HepG2 (cell line): ENCODE data around the gene SLFN12L. TPM values are rescaled to one million over a fixed set of nuclear protein-coding genes. Genes with fewer than 3 reads are reported as not detected.

ENCODE experiments used
- ATAC-seq: fragments of 200-7000 bp; cut with Tn5 transposase; 3 replicates; pipeline ENCODE4 v1.9.1; 2020; ENCODE audit warnings: mild to moderate bottlenecking, moderate library complexity
- BruUV-seq: library from RNA; stranded (reverse); fragments of 400-500 nt; replicated peaks from 2 replicates; lab custom pipeline; 2021; lab: Mats Ljungman, UMichigan
- CTCF ChIA-PET: fragments of 300-600 bp; formaldehyde crosslinking; extraction: SDS; loops from one replicate; lab custom pipeline; 2021; ENCODE audit warnings: low total read pairs, inconsistent platforms, low intra/inter-chr PET ratio; lab: Yijun Ruan, JAX
- POLR2A ChIA-PET: fragments of 350-600 bp; sonication (Branson Sonifier 250); formaldehyde crosslinking; loops from one replicate; lab custom pipeline; 2020; ENCODE audit warnings: antibody characterized with exemption, inconsistent platforms; lab: Yijun Ruan, JAX
- DNase-seq: peaks from one replicate; pipeline ENCODE4 v3.0.0-alpha.2; 2015; ENCODE audit warnings: low spot score
- FAIRE-seq: peaks from 3 replicates; lab custom pipeline; 2011; peaks lifted over from hg19 to GRCh38; lab: Jason Lieb, UNC
- H2AFZ ChIP-seq: one replicate; pipeline ENCODE4 v1.6.1; 2011; ENCODE audit warnings: low read length, inconsistent platforms
- H3K27ac ChIP-seq: fragments of 300-600 bp; 3 replicates; pipeline ENCODE4 v1.8.0; 2011; ENCODE audit warnings: mixed run types, mild to moderate bottlenecking, mixed read lengths, low read length, inconsistent platforms; ENCODE audit not compliant: insufficient read depth; ENCODE audit errors: extremely low read length
- H3K27me3 ChIP-seq, 2 experiments: fragments of 200-600 bp in 1 of 2; 2 replicates in 1 of 2; 3 replicates in 1 of 2; pipeline versions ENCODE4 v1.6.0 to v1.8.0; 2011; ENCODE audit warnings: low read length in 2 of 2, mild to moderate bottlenecking in 2 of 2, moderate library complexity in 2 of 2, inconsistent platforms in 1 of 2; ENCODE audit not compliant: insufficient read depth in 2 of 2, control insufficient read depth in 1 of 2
- H3K36me3 ChIP-seq, 2 experiments: fragments of 200-600 bp in 1 of 2; replicated peaks in 1 of 2; 2 replicates in 1 of 2; 3 replicates in 1 of 2; pipeline versions ENCODE4 v1.5.1 to v1.8.0; 2011; ENCODE audit warnings: low read length in 2 of 2, inconsistent platforms in 1 of 2; ENCODE audit not compliant: insufficient read depth in 2 of 2, control insufficient read depth in 1 of 2
- H3K4me1 ChIP-seq: 2 replicates; pipeline ENCODE4 v1.5.1; 2012; ENCODE audit warnings: low read length, inconsistent platforms; ENCODE audit not compliant: insufficient read depth
- H3K4me2 ChIP-seq: 2 replicates; pipeline ENCODE4 v1.6.0; 2011; ENCODE audit warnings: low read depth, low read length, inconsistent platforms
- H3K4me3 ChIP-seq, 3 experiments: fragments of 200-600 bp in 1 of 3; sonication (generic), shearing (Covaris generic) in 1 of 3; replicated peaks in 1 of 3; 2 replicates each; pipeline ENCODE4 v1.5.1; 2011 to 2016; ENCODE audit warnings: low read length in 3 of 3, inconsistent platforms in 2 of 3, low read depth in 2 of 3, mild to moderate bottlenecking in 2 of 3, control low read depth in 1 of 3, mixed read lengths in 1 of 3; ENCODE audit not compliant: insufficient read depth in 1 of 3
- H3K79me2 ChIP-seq: one replicate; pipeline ENCODE4 v1.6.1; 2011; ENCODE audit warnings: low read length, inconsistent platforms; ENCODE audit not compliant: insufficient read depth
- H3K9ac ChIP-seq: 2 replicates; pipeline ENCODE4 v1.6.0; 2011; ENCODE audit warnings: mild to moderate bottlenecking, low read depth, low read length, inconsistent platforms; ENCODE audit not compliant: insufficient read depth
- H3K9me3 ChIP-seq: 2 replicates; pipeline ENCODE4 v1.5.1; 2012; ENCODE audit warnings: mild to moderate bottlenecking, low read length
- H4K20me1 ChIP-seq: 2 replicates; pipeline ENCODE4 v1.6.0; 2011; ENCODE audit warnings: inconsistent platforms, mild to moderate bottlenecking, low read length, moderate library complexity; ENCODE audit not compliant: insufficient read depth
- CC2D1A ChIP-seq: sonication (generic); formaldehyde crosslinking; IDR thresholded peaks from 2 replicates; pipeline ENCODE4 v1.8.1; 2023; ENCODE audit warnings: mild to moderate bottlenecking, missing genetic modification reagents
- CEBPG ChIP-seq: IDR thresholded peaks from 2 replicates; pipeline ENCODE4 v1.6.1; 2016
- MTA1 ChIP-seq: sonication (generic); formaldehyde crosslinking; IDR thresholded peaks from 2 replicates; pipeline ENCODE4 v1.4.0; 2020; ENCODE audit warnings: missing genetic modification reagents, mild to moderate bottlenecking, borderline replicate concordance
- NCOA5 ChIP-seq: sonication (generic); formaldehyde crosslinking; IDR thresholded peaks from 2 replicates; pipeline ENCODE4 v1.4.0; 2020; ENCODE audit warnings: missing genetic modification reagents
- NFE2L1 ChIP-seq: sonication (generic); formaldehyde crosslinking; IDR thresholded peaks from 2 replicates; pipeline ENCODE4 v1.4.0; 2020; ENCODE audit warnings: missing genetic modification reagents, mild to moderate bottlenecking, borderline replicate concordance
- SETDB1 ChIP-seq: sonication (generic); formaldehyde crosslinking; IDR thresholded peaks from 2 replicates; pipeline ENCODE4 v1.5.1; 2020; ENCODE audit warnings: missing genetic modification reagents, mild to moderate bottlenecking, borderline replicate concordance
- ZNF572 ChIP-seq: sonication (generic); formaldehyde crosslinking; IDR thresholded peaks from 2 replicates; pipeline ENCODE4 v1.5.1; 2020; ENCODE audit warnings: mild to moderate bottlenecking, missing genetic modification reagents
- ZNF616 ChIP-seq: sonication (generic); formaldehyde crosslinking; IDR thresholded peaks from 2 replicates; pipeline ENCODE4 v1.5.0; 2020; ENCODE audit warnings: low read depth, mild to moderate bottlenecking, missing genetic modification reagents
- ZNF761 ChIP-seq: sonication (generic); formaldehyde crosslinking; conservative IDR thresholded peaks from 2 replicates; pipeline ENCODE4 v1.4.0; 2020; ENCODE audit warnings: mild to moderate bottlenecking, missing genetic modification reagents
- WGBS: methylation state at CpG from one replicate; pipeline ENCODE4 v1.1.6; 2017; ENCODE audit warnings: low lambda C conversion rate; 5-methylcytosine and 5-hydroxymethylcytosine counted together
- in situ Hi-C: cut with HindIII; loops from 2 replicates; pipeline ENCODE4 v1.10.0; 2017; ENCODE audit warnings: low pct_unique_long_range_greater_than_20kb; ENCODE audit not compliant: extremely low pct_ligation_motif_present
- intact Hi-C: fragments of 100-400 bp; cut with micrococcal nuclease; formaldehyde crosslinking; loops from one replicate; pipeline ENCODE4 v1.10.0; 2022; ENCODE audit not compliant: unreplicated experiment
- polyA plus RNA-seq, 8 experiments: library from polyadenylated mRNA; depleted of rRNA in 3 of 8; stranded (reverse) in 7 of 8; unstranded in 1 of 8; fragments of >200 nt; fragmentation: Illumina TruSeq in 4 of 8; extraction: Trizol in 4 of 8; gene quantifications; 2 replicates each; pipeline versions ENCODE4 v1.2.1 to v1.2.3, GENCODE V29; 2011 to 2016; ENCODE audit warnings: low read depth in 4 of 8, missing spikeins in 1 of 8, mixed read lengths in 1 of 8; ENCODE audit not compliant: insufficient read depth in 1 of 8
- total RNA-seq, 5 experiments: library from RNA; depleted of rRNA; stranded (reverse); fragments of >200 nt; fragmentation: Illumina TruSeq; extraction: Trizol; gene quantifications; 2 replicates each; pipeline ENCODE4 v1.2.3, GENCODE V29; 2016; ENCODE audit warnings: low read depth in 1 of 5
- TF ChIP-seq, protein P1 (sequence below): sonication (generic); formaldehyde crosslinking; IDR thresholded peaks from 2 replicates; pipeline ENCODE4 v1.5.0; 2020; ENCODE audit warnings: mild to moderate bottlenecking, missing genetic modification reagents
- TF ChIP-seq, protein P2 (sequence below): sonication (generic); formaldehyde crosslinking; IDR thresholded peaks from 2 replicates; pipeline ENCODE4 v1.4.0; 2020; ENCODE audit warnings: missing genetic modification reagents
- TF ChIP-seq, protein P3 (sequence below): sonication (generic); formaldehyde crosslinking; IDR thresholded peaks from 2 replicates; pipeline ENCODE4 v1.4.0; 2020; ENCODE audit warnings: mild to moderate bottlenecking, missing genetic modification reagents

Gene SLFN12L
- total and polyA plus RNA-seq, 2 of the 13 experiments (the other 11 are each of a cell fraction or from before 2014, with no cell fraction given), result not detected

DNA sequence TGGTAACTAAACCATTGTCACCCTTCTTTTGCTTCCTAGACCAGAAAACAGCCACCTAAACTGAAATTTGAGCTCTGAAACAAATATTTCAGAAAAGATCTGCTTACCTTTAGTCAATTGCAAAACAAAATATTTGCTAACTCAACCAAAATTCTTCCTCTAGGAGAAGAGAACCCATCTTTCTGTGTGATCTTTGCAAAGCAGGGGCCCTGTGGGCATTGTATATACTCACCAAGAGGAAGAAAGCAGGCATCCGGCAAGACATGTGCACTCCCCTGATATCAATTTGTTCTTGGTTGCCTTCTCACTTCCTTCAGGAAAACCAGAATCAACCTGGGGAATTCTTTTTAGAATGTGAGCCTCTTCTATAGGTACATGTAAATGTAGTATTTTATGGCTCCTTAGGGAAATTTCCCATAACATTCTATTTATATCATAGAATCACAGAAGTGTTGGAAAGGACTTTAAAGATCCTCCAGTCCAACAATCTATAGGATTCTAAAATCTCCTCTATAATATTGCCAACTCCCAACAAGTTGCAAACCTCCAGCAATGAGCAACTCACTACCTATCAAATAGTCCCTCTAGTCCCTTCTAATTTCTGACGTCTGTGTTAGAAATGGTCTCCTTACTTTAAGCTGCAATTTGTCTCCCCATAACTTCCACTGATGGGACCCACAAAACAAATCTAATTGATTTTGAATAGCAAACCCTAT is 22.2 kb upstream of the SLFN12L start:
- POLR2A ChIA-PET, result no interaction called here
- intact Hi-C loops, result loop anchor here (5.0 kb wide), 2 partner anchors 188 to 592 kb away; no protein-coding TSS in a partner anchor
- ATAC-seq (no peak), DNase-seq (no peak), FAIRE-seq (no peak)
- no peak overlapping the region for H3K4me2 ChIP-seq
- 35% methylated on average over 2 of the region's 2 CpGs for WGBS
- H3K9me3 ChIP-seq, result no peaks in the 10 kb centered on the region
- H4K20me1 ChIP-seq, result no peaks in the 10 kb centered on the region
- H3K9ac ChIP-seq, result no peak overlapping the region
- peaks cover 4 to 7% of the 10 kb centered on the region in 2 experiments; a peak in 2 of 5 replicates for H3K27me3 ChIP-seq
- H3K27ac ChIP-seq, result no peak overlapping the region
- CTCF ChIA-PET, result no interaction called here
- in situ Hi-C loops, result loop anchor here (10.0 kb wide), 1 partner anchor 185 kb away; no protein-coding TSS in a partner anchor
- H3K79me2 ChIP-seq, result no peaks in the 10 kb centered on the region
- no peak overlapping the region for H3K4me3 ChIP-seq
- H3K36me3 ChIP-seq, result no peaks in the 10 kb centered on the region
- no peak overlapping the region for H2AFZ ChIP-seq
- BruUV-seq, result no TSS peak
- peaks cover 9% of the 10 kb centered on the region; the same call in 1 of the 2 replicates for H3K4me1 ChIP-seq
- TF ChIP-seq MTA1 (CRISPR knock-in tag) (no peak), ZNF761 (CRISPR knock-in tag) (no peak), CEBPG (CRISPR knock-in tag) (no peak), ZNF616 (no peak), NFE2L1 (CRISPR knock-in tag) (no peak), ZNF572 (no peak), NCOA5 (CRISPR knock-in tag) (no peak), SETDB1 (no peak), CC2D1A (CRISPR knock-in tag) (no peak)
- TF ChIP-seq, protein P1, sequence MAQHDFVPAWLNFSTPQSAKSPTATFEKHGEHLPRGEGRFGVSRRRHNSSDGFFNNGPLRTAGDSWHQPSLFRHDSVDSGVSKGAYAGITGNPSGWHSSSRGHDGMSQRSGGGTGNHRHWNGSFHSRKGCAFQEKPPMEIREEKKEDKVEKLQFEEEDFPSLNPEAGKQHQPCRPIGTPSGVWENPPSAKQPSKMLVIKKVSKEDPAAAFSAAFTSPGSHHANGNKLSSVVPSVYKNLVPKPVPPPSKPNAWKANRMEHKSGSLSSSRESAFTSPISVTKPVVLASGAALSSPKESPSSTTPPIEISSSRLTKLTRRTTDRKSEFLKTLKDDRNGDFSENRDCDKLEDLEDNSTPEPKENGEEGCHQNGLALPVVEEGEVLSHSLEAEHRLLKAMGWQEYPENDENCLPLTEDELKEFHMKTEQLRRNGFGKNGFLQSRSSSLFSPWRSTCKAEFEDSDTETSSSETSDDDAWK (CRISPR knock-in tag), result no peak
- TF ChIP-seq, protein P2, sequence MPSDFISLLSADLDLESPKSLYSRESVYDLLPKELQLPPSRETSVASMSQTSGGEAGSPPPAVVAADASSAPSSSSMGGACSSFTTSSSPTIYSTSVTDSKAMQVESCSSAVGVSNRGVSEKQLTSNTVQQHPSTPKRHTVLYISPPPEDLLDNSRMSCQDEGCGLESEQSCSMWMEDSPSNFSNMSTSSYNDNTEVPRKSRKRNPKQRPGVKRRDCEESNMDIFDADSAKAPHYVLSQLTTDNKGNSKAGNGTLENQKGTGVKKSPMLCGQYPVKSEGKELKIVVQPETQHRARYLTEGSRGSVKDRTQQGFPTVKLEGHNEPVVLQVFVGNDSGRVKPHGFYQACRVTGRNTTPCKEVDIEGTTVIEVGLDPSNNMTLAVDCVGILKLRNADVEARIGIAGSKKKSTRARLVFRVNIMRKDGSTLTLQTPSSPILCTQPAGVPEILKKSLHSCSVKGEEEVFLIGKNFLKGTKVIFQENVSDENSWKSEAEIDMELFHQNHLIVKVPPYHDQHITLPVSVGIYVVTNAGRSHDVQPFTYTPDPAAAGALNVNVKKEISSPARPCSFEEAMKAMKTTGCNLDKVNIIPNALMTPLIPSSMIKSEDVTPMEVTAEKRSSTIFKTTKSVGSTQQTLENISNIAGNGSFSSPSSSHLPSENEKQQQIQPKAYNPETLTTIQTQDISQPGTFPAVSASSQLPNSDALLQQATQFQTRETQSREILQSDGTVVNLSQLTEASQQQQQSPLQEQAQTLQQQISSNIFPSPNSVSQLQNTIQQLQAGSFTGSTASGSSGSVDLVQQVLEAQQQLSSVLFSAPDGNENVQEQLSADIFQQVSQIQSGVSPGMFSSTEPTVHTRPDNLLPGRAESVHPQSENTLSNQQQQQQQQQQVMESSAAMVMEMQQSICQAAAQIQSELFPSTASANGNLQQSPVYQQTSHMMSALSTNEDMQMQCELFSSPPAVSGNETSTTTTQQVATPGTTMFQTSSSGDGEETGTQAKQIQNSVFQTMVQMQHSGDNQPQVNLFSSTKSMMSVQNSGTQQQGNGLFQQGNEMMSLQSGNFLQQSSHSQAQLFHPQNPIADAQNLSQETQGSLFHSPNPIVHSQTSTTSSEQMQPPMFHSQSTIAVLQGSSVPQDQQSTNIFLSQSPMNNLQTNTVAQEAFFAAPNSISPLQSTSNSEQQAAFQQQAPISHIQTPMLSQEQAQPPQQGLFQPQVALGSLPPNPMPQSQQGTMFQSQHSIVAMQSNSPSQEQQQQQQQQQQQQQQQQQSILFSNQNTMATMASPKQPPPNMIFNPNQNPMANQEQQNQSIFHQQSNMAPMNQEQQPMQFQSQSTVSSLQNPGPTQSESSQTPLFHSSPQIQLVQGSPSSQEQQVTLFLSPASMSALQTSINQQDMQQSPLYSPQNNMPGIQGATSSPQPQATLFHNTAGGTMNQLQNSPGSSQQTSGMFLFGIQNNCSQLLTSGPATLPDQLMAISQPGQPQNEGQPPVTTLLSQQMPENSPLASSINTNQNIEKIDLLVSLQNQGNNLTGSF (CRISPR knock-in tag), result no peak
- TF ChIP-seq, protein P3, sequence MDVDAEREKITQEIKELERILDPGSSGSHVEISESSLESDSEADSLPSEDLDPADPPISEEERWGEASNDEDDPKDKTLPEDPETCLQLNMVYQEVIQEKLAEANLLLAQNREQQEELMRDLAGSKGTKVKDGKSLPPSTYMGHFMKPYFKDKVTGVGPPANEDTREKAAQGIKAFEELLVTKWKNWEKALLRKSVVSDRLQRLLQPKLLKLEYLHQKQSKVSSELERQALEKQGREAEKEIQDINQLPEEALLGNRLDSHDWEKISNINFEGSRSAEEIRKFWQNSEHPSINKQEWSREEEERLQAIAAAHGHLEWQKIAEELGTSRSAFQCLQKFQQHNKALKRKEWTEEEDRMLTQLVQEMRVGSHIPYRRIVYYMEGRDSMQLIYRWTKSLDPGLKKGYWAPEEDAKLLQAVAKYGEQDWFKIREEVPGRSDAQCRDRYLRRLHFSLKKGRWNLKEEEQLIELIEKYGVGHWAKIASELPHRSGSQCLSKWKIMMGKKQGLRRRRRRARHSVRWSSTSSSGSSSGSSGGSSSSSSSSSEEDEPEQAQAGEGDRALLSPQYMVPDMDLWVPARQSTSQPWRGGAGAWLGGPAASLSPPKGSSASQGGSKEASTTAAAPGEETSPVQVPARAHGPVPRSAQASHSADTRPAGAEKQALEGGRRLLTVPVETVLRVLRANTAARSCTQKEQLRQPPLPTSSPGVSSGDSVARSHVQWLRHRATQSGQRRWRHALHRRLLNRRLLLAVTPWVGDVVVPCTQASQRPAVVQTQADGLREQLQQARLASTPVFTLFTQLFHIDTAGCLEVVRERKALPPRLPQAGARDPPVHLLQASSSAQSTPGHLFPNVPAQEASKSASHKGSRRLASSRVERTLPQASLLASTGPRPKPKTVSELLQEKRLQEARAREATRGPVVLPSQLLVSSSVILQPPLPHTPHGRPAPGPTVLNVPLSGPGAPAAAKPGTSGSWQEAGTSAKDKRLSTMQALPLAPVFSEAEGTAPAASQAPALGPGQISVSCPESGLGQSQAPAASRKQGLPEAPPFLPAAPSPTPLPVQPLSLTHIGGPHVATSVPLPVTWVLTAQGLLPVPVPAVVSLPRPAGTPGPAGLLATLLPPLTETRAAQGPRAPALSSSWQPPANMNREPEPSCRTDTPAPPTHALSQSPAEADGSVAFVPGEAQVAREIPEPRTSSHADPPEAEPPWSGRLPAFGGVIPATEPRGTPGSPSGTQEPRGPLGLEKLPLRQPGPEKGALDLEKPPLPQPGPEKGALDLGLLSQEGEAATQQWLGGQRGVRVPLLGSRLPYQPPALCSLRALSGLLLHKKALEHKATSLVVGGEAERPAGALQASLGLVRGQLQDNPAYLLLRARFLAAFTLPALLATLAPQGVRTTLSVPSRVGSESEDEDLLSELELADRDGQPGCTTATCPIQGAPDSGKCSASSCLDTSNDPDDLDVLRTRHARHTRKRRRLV (CRISPR knock-in tag), result no peak
